BLaER1 treated with 17β-estradiol and CSF1 and Interleukin-3, amounts not matched to agents 10 nM and 100 nM (cell line): ENCODE data around the gene MAD1L1.

Experiments used
- H3K27ac ChIP-seq, 11 experiments: shearing (Covaris generic); formaldehyde crosslinking; 2 replicates each; pipeline ENCODE4 v1.8.1; 2022
- H3K27me3 ChIP-seq, 11 experiments: shearing (Covaris generic); formaldehyde crosslinking; 2 replicates each; pipeline ENCODE4 v1.8.1; 2022
- H3K36me3 ChIP-seq, 11 experiments: shearing (Covaris generic); formaldehyde crosslinking; 2 replicates each; pipeline ENCODE4 v1.8.1; 2022
- H3K4me1 ChIP-seq, 10 experiments: shearing (Covaris generic); formaldehyde crosslinking; 2 replicates each; pipeline ENCODE4 v1.8.1; 2022
- H3K4me2 ChIP-seq, 11 experiments: shearing (Covaris generic); formaldehyde crosslinking; 2 replicates each; pipeline ENCODE4 v1.8.1; 2022
- H3K4me3 ChIP-seq, 10 experiments: shearing (Covaris generic); formaldehyde crosslinking; 2 replicates each; pipeline ENCODE4 v1.8.1; 2022
- H3K9ac ChIP-seq, 11 experiments: shearing (Covaris generic); formaldehyde crosslinking; 2 replicates each; pipeline ENCODE4 v1.8.1; 2022
- H3K9me3 ChIP-seq, 11 experiments: shearing (Covaris generic); formaldehyde crosslinking; replicated peaks in 1 of 11; 2 replicates each; pipeline ENCODE4 v1.8.1; 2022
- H4K20me1 ChIP-seq, 11 experiments: shearing (Covaris generic); formaldehyde crosslinking; 2 replicates each; pipeline ENCODE4 v1.8.1; 2022
- Cebpa-rat ChIP-seq, 11 experiments: shearing (Covaris generic); IDR thresholded peaks; 2 replicates each; pipeline ENCODE4 v1.8.1; 2022

The MAD1L1 gene

DNA sequence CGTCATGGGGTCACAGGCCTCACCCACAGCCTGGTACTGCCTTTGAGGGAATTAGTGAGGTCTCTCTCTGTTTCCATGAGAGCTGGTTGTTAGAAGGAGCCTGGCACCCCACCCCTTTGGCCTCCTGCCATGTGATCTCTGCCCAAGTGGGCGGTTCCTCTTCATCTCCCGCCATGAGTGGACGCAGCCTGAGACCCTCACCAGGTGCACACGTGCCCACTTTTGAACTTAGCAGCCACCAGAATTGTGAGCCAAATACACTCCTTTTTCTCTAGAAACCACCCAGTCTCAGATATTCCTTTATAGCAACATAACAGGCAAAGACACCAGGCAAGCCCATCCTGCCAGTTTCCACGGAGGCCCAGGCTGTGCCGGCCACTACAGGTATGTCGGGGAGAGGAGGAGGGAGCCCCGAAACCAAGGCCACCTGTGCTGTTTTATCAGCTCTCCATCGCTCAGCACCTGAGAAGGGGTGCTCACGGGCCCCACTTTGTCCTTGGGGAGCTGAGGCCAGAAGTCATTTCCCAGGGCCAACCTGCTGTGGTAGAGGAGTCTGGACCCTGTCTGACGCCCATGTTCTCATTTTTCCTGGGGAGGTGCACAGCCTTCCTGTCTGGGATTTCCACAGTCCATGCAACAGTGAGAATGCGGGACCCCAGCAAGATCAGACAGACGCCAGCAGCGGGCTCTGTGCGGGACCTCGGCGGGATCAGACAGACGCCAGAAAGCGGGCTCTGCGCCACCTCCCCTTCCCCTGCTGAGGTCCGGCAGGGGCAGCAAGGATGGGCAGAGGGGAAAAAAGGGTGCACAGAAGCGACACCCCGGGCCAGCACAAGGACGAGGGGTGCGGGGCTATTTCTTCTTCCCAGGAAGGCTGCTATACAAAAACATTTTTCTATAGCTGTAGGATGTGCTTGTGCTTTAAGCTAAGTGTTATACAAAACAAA is 342.2 kb downstream of the MAD1L1 start:
- no peak overlapping the region for H3K4me2 ChIP-seq
- TF ChIP-seq Cebpa-rat (IDR thresholded peaks at IDR 0.05), result no peak
- peaks cover 0 to 22% (median 18%) of the 10 kb centered on the region in 11 experiments; a peak in 15 of 22 replicates for H3K9me3 ChIP-seq
- H3K4me1 ChIP-seq, result peaks cover 0 to 10% (median 3%) of the 10 kb centered on the region in 10 experiments; a peak in 11 of 20 replicates
- H3K27ac ChIP-seq, result no peak overlapping the region
- H3K36me3 ChIP-seq, result peaks cover 37 to 98% (median 75%) of the 10 kb centered on the region in 11 experiments
- H4K20me1 ChIP-seq, result peaks cover 62 to 100% (median 98%) of the 10 kb centered on the region in 11 experiments; a peak in 21 of 22 replicates
- H3K9ac ChIP-seq, result no peak overlapping the region
- H3K27me3 ChIP-seq, result no peaks in the 10 kb centered on the region
- H3K4me3 ChIP-seq, result no peak overlapping the region

GRCh38 chr7:1889556-1890181 is 343.1 kb downstream of the MAD1L1 start:
- H3K9ac ChIP-seq, result no peak overlapping the region
- no peak overlapping the region for H3K27ac ChIP-seq
- TF ChIP-seq Cebpa-rat (IDR thresholded peaks at IDR 0.05), result no peak
- peaks cover 61 to 100% (median 98%) of the 10 kb centered on the region in 11 experiments for H4K20me1 ChIP-seq
- H3K4me1 ChIP-seq, result peaks cover 0 to under 1% (median 0%) of the 10 kb centered on the region in 10 experiments; a peak in 4 of 20 replicates
- no peak overlapping the region for H3K4me2 ChIP-seq
- no peaks in the 10 kb centered on the region for H3K27me3 ChIP-seq
- no peak overlapping the region for H3K4me3 ChIP-seq
- H3K36me3 ChIP-seq, result peaks cover 28 to 93% (median 70%) of the 10 kb centered on the region in 11 experiments
- peaks cover 0 to 22% (median 18%) of the 10 kb centered on the region in 11 experiments; a peak in 15 of 22 replicates for H3K9me3 ChIP-seq

DNA sequence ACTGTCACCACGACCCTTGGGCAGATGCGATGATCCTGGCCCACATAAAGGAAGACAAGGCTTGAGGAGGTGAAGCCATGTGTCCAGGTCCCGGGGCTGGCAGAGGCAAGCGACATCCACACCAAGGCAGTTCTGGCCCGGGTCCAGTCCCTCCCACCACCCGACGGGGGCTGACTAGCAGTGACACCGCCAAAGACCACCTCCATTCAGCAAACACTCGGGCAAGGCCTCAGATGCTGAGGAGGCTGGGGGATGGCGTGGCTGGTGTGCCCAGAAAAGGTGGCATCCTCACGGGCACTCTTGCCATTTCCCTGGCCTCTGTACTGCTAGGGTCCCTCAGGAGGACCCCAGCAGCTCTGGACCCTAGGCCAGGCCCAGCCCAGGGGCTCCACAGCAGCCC is 343.7 kb downstream of the MAD1L1 start:
- H3K9ac ChIP-seq, result no peak overlapping the region
- peaks cover 0 to 22% (median 18%) of the 10 kb centered on the region in 11 experiments; a peak in 15 of 22 replicates for H3K9me3 ChIP-seq
- no peaks in the 10 kb centered on the region for H3K27me3 ChIP-seq
- no peak overlapping the region for H3K4me3 ChIP-seq
- peaks cover 27 to 93% (median 64%) of the 10 kb centered on the region in 11 experiments for H3K36me3 ChIP-seq
- H3K27ac ChIP-seq, result no peak overlapping the region
- H4K20me1 ChIP-seq, result peaks cover 61 to 100% (median 98%) of the 10 kb centered on the region in 11 experiments
- TF ChIP-seq Cebpa-rat (IDR thresholded peaks at IDR 0.05), result no peak
- H3K4me1 ChIP-seq, result no peaks in the 10 kb centered on the region; a peak in 1 of 20 replicates
- no peak overlapping the region for H3K4me2 ChIP-seq

DNA sequence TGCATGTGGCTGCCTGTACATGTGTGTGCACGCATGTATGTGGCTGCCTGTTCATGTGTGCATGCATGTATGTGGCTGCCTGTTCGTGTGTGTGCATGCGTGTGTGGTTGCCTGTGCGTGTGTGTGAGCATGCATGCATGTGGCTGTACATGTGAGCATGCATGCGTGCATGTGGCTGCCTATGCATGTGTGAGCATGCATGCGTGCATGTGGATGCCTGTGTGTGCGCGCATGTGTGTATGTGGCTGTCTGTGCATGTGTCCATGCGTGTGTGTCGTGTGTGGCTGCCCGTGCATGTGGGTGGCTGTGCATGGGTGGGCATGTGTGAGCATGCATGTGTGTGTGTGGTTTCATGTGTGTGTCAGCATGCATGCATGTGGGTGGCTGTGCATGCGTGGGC is 344.3 kb downstream of the MAD1L1 start:
- Histone ChIP-seq H3K4me2 (no peak overlapping the region), H3K9me3 (peaks cover 0 to 22% (median 18%) of the 10 kb centered on the region in 11 experiments; a peak in 15 of 22 replicates), H3K27ac (no peak overlapping the region), H4K20me1 (peaks cover 65 to 100% (median 98%) of the 10 kb centered on the region in 11 experiments), H3K4me1 (peaks cover 0 to 4% (median 0%) of the 10 kb centered on the region in 10 experiments; a peak in 3 of 20 replicates), H3K9ac (no peak overlapping the region), H3K36me3 (peaks cover 27 to 93% (median 59%) of the 10 kb centered on the region in 11 experiments), H3K4me3 (no peak overlapping the region), H3K27me3 (no peaks in the 10 kb centered on the region)
- TF ChIP-seq Cebpa-rat (IDR thresholded peaks at IDR 0.05), result no peak

DNA sequence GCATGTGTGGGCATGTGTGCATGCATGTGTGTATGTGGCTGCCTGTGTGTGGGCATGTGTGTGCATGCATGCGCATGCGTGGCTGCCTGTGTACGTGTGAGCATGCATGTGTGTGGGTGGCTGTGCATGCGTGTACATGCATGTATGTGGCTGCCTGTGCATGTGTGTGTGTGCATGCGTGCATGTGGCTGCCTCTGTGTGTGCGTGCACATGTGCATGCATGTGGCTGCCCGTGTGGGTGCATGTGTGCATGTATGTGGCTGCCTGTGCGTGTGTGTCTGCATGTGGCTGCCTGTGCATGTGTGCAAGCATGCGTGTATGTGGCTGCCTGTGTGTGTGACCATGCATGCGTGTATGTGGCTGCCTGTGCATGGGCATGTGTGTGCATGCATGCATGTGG is 345.5 kb downstream of the MAD1L1 start:
- peaks cover 27 to 85% (median 60%) of the 10 kb centered on the region in 11 experiments for H3K36me3 ChIP-seq
- H3K4me2 ChIP-seq, result no peak overlapping the region
- H3K9me3 ChIP-seq, result peaks cover 0 to 22% (median 18%) of the 10 kb centered on the region in 11 experiments; a peak in 15 of 22 replicates
- H4K20me1 ChIP-seq, result peaks cover 76 to 100% (median 99%) of the 10 kb centered on the region in 11 experiments
- H3K27ac ChIP-seq, result no peak overlapping the region
- H3K4me3 ChIP-seq, result no peak overlapping the region
- H3K27me3 ChIP-seq, result no peaks in the 10 kb centered on the region
- no peak for TF ChIP-seq Cebpa-rat (IDR thresholded peaks at IDR 0.05)
- no peak overlapping the region for H3K9ac ChIP-seq
- H3K4me1 ChIP-seq, result peaks cover 0 to 15% (median 0%) of the 10 kb centered on the region in 10 experiments; a peak in 5 of 20 replicates

DNA sequence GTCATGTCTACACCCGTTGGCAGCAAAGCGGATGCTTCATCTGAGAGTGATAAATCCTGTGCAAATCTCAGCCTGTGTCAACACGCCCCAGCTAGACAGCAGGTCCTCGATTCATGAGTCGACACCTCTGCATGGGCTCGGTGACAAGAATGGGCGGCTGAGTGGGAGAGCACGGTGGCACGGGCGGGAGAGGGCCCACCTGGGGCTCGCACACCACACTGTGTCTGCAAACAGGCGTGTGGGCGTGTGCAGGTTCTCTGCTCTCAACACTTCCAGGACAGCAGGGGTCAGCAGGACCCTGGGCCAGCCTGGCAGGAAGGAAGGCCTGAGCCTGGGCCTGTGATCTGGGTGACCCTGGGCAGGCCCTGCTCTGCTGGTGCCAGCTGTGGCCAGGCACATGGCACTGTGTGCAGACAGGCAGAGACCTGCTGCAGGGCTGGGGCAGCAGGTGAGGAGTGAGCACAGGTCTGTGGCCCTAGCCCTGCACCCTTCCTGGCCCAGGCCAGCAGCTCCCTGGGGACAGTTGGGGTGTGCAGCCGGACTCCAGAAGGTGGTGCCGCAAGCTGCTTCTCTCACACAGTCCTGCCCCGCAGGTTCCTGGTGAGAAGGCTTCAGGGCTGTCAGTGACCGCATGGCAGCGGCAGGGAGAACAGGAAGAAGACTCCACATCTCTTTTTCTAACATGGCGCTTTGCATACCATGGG is 346.2 kb downstream of the MAD1L1 start:
- H3K27ac ChIP-seq, result no peak overlapping the region
- no peak overlapping the region for H3K9ac ChIP-seq
- peaks cover 0 to 22% (median 18%) of the 10 kb centered on the region in 11 experiments; a peak in 15 of 22 replicates for H3K9me3 ChIP-seq
- no peak overlapping the region for H3K4me3 ChIP-seq
- no peaks in the 10 kb centered on the region for H3K27me3 ChIP-seq
- no peak for TF ChIP-seq Cebpa-rat (IDR thresholded peaks at IDR 0.05)
- peaks cover 0 to 15% (median 0%) of the 10 kb centered on the region in 10 experiments; a peak in 5 of 20 replicates for H3K4me1 ChIP-seq
- H3K4me2 ChIP-seq, result no peak overlapping the region
- peaks cover 27 to 84% (median 61%) of the 10 kb centered on the region in 11 experiments for H3K36me3 ChIP-seq
- peaks cover 76 to 100% (median 99%) of the 10 kb centered on the region in 11 experiments for H4K20me1 ChIP-seq

GRCh38 chr7:1885465-1886226 is 347.1 kb downstream of the MAD1L1 start:
- no peak overlapping the region for H3K4me2 ChIP-seq
- peaks cover 32 to 90% (median 67%) of the 10 kb centered on the region in 11 experiments for H3K36me3 ChIP-seq
- H3K27me3 ChIP-seq, result no peaks in the 10 kb centered on the region
- no peak overlapping the region for H3K9ac ChIP-seq
- H3K4me1 ChIP-seq, result peaks cover 0 to 15% (median 0%) of the 10 kb centered on the region in 10 experiments; a peak in 5 of 20 replicates
- H3K4me3 ChIP-seq, result no peak overlapping the region
- peaks cover 77 to 100% (median 96%) of the 10 kb centered on the region in 11 experiments for H4K20me1 ChIP-seq
- peaks cover 0 to 24% (median 18%) of the 10 kb centered on the region in 11 experiments; a peak in 16 of 22 replicates for H3K9me3 ChIP-seq
- no peak for TF ChIP-seq Cebpa-rat (IDR thresholded peaks at IDR 0.05)
- H3K27ac ChIP-seq, result no peak overlapping the region
